Activated CD8-positive, alpha-beta memory T cell treated with anti-CD3 and anti-CD28 coated beads, Interleukin-2, amount 50 U/mL, for 1 hour (primary cell): ENCODE results near the gene TMEM39B.
"Not testable (repeated sequence)": the region's sequence is repeated elsewhere in the genome, so short reads cannot be mapped to it uniquely, and the experiment has no call there.

Source experiments
- DNase-seq: peaks from one replicate; pipeline ENCODE4 v3.0.0-alpha.2; 2020; ENCODE audit errors: extremely low read depth

The TMEM39B gene

DNA sequence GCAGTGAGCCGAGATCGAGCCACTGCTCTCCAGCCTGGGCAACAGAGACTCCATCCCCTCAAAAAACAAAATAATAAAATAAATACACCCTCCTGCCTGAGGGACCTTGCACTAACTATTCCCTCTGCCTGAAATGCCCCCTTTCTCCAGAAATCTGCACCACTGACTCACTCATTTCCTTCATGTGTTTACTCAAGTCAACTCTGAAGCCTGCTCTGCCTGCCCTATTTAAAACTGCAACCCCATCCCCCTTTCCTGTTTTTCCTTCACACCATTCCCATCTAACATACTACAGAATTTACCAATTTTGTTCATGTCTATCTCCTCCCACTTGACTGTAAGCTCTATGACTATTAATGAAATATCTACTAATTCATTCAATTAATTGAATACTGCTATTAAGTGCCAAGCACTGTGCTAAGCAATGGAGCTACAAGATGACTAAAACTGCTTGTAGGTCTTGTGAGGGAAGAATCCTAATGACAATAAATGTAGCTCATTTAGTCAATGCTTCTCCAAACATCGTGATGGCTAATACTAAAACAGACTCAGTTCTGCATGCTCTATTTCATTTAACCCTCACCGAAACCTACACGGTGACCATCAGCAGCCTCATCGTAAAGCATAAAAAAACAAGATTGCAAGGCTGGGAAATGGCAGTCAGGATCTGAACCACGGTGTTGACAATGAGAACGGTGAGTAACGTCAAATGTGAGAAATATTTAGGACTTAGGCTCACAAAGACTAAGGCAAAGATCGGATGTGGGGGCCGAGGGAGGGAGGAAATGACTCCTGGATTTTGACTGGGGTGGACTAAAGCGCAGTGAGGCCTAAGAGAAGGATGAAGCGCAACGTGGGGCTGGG is 749 bp upstream of the TMEM39B start:
- no peak for DNase-seq

- no peak for DNase-seq
Observed at GRCh38 chr1:32073299-32074229, 825 bp downstream of the TMEM39B start.

DNA sequence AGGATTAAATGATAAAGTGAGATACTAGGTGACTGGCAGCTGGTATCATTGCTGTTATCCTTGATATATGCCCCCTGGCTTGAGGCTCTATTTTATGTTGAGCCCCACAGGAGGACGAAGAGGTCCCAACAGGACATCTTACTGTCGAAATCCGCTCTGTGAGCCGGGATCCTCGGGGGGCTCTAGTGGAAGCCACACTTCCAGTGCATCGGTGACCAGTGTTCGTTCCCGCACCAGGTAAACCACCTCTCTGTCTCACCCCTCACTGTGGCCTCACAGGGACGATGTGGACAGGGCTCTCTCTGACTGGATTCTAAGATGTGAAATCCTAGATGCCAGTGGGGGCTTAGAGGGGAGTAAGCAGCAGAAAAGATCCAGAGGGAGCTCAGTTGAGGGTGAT is 2.1 kb downstream of the TMEM39B start:
- no peak for DNase-seq

DNA sequence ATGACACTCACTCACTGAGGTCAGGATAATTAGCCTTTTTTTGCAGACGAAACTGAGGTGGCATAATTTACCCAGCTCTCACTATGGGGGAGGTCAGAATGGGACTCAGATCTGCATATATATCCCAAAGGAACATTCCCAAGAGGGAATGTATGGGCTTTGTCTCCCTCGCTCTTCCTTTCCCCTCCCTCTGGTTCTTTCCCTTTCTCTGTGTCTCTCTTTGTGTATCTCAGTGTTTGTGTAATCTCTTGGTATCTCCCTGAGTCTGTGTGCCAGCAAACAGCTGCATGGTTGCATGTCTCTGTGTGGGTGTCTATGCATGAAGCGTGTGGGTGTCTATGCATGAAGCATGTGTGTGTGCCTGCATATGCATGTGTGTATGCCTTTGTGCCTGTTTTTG is 4.7 kb downstream of the TMEM39B start:
- DNase-seq, result no peak

- DNase-seq, result no peak
Observed at GRCh38 chr1:32082022-32082421, 9.3 kb downstream of the TMEM39B start.

DNA sequence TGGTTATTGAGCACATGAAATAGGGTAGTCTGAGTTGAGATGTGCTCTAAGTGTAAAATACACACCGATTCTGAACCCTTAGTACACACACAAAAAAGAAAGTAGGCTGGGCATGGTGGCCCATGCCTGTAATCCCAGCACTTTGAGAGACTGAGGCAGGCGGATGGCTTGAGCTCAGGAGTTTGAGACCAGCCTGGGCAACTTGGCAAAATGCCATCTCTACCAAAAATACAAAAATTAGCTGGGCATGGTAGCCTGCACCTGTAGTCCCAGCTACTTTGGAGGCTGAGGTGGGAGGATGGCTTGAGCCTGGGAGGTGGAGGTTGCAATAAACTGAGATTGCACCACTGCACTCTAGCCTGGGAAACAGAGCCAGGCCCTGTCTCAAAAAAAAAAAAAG is 13.6 kb downstream of the TMEM39B start:
- not testable (repeated sequence) for DNase-seq

- DNase-seq, result no peak
Observed at GRCh38 chr1:32091176-32091575, 18.4 kb downstream of the TMEM39B start.

- no peak for DNase-seq
Observed at GRCh38 chr1:32091591-32091990, 18.9 kb downstream of the TMEM39B start.

DNA sequence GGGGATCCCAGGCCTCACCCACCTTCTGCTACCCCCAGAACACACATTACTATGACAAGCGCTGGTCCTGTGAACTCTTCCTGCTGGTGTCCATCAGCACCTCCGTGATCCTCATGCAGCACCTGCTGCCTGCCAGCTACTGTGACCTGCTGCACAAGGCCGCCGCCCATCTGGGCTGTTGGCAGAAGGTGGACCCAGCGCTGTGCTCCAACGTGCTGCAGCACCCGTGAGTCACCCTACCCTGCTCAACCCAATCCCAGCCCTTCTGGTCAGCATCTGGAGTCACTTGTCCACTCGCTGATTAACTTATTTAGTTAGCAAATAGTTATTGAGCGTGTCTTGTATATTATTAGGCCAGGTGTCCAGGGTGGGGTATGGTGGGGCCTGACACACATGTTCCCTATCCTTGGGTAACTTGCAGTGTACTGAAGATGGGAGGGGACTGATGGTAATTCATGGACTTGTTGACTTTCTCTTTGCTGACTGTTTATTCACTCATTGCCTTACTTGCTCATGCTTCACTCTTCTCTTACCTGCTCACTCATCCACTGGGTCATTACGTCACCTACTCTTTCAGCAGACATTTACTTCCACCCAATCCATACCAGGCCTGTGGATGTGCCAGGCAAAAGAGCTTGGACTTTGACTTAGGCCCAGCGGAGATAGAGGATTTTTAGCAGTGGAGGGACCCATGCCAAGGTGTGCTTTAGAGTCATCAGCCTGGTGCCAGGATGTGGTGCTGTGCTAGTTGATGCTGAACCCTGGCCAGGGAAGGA is 22.2 kb downstream of the TMEM39B start:
- no peak for DNase-seq

- DNase-seq, result no peak
Observed at GRCh38 chr1:32099426-32099825, 26.7 kb downstream of the TMEM39B start.

DNA sequence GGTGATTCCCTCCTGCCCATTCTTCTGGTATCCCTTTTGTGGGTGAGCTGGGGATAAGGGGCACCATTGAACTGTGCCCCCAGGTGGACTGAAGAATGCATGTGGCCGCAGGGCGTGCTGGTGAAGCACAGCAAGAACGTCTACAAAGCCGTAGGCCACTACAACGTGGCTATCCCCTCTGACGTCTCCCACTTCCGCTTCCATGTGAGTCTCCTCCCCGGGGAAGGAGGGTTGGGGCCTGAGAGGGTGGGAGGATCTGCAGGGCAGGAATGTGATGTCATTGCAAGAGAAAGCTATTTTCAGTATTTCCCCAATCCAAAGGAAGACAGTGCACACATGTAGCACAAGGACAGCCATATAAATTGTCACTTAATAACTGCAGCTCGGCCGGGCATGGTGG is 27.6 kb downstream of the TMEM39B start:
- DNase-seq, result no peak

GRCh38 chr1:32100807-32101708 is 28.3 kb downstream of the TMEM39B start:
- no peak for DNase-seq

DNA sequence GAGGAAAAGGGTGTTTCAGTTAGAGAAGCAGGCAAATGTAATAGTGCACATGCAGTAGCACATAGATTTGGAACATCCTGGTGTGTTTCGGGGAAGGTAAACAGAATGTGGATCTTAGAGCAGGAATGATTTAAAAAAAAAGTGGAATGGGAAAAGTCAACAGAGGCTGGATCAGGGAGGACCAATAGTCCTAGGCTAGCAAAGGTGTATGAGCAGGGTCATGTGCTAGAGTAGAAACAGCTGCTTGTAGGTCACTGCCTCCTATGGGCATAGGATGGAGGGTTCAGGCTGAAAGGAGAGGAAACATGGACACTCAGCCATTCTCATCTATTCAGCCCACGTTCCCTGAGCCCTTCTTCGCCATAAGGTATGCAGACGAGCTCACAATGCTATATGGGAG is 31.4 kb downstream of the TMEM39B start:
- no peak for DNase-seq

DNA sequence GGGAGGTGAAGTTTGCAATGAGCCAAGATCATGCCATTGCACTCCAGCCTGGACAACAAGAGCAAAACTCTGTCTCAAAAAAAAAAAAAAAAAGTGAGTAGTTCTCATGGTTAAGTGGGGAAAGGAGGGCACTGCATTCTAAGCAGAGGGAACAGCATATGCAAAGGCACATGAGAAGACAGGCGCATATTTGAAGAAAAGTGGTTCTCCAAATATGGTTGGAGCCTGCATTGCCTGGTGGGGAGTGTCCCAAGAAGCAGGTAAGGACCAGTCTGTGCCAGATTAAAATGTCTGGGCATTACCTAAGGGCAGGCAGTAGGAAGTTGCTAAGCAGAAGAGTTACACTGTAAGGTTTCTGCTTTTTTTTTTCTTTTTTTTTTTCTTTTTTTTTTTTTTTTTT is 32.6 kb downstream of the TMEM39B start:
- DNase-seq, result no peak

DNA sequence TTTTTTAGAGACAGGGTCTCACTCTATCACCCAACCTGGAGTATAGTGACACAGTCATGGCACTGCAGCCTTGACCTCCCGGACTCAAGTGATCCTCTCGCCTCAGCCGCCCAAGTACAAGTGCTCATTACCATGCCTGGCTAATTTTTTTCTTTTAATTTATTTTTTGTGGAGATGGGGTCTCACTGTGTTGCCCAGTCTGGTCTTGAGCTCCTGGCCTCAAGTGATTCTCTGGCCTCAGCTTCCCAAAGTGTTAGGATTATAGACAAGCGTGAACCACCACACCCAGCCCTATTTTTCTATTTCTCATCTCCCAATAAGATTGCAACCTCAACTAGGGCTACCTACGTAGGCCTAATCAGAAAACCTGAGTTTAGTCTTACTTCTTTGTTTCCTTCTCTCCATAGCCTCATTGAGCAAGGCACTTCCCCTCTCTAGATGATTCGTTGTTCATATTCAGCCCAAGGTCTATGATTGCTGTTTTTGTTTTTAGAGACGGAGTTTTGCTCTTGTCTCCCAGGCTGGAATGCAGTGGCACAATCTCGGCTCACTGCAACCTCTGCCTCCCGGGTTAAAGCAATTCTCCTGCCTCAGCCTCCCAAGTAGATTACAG is 34.0 kb downstream of the TMEM39B start:
- DNase-seq, result no peak

GRCh38 chr1:32107742-32108661 is 35.3 kb downstream of the TMEM39B start, which contains the start of gene KPNA6:
Gene KPNA6 (plus strand): TSS chr1:32108056. CDS start chr1:32108131, 75 bp downstream.
- peak; percentile 73 for DNase-seq

DNA sequence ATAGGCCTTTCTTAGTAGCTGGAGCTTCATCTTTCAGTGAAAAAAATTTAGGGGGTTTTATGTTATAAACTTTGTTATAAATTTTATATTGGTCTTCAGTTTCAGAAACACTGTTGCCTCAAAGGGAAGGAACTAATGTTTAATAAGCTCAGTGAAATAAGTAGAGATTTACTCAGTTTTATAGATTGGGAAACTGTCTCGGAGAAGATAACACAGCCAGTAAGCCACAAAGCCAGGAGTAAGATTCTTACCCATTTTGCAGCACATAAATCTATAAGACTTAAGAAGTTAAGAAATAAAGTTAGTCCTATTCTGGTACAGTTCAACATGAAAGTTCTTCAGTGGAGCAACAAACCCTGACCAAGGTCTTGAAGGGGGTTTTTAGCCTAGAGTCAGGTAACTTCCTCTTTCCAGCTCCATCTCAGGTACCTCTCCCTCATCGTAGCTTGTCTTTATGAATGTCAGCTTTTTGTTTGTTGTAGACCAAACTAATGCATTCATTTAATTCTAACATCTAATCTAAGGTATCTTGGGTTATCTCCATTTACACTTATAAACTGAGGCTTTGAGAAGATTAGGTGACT is 38.4 kb downstream of the TMEM39B start:
- no peak for DNase-seq

DNA sequence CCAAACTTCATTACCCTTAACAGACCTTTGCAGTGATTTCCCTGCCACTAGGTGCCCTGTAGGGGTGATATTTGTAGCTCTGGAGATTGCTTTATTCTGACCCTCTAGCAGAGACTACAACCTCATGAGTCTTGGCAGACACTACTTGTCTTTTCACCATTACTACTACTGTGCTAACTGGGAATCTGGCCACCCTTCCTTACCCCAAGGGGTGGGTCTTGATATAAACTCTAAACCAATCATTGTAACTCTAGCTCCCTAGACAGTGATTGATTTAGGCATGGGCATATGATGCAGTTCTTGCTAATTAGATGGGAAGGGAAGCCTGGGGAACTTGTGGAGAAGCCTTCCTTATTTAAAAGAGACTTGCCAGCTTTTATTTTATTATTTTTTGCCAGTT is 39.0 kb downstream of the TMEM39B start:
- DNase-seq, result no peak

DNA sequence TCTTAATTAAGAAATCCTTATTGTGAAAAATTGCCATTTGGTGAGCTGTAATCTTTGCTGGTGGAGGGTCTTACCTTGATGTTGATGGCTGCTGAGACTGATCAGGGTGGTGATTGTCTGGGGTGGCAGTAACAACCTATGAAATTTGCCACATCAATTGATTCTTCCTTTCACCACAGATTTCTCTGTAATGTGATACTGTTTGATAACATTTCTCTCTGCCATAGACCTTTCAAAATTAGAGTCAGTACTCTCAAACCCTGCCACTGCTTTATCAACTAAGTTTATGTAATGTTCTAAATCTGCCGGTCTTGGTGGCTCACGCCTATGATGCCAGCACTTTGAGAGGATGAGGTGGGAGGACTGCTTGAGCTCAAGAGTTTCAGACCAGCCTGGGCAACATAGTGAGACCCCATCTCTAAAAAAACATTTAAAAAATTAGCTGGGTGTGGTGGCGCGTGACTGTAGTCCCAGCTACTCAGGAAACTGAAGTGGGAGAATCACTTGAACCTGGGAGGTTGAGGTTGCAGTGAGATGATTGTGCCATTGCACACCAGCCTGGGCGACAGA is 40.2 kb downstream of the TMEM39B start:
- DNase-seq, result no peak
